Stimulated activated CD8-positive, alpha-beta memory T cell treated with anti-CD3 and anti-CD28 coated beads, Interleukin-15, amount 100 ng/mL, for 4 hours (primary cell): ENCODE data around the gene TBC1D16.

Experiments
- DNase-seq, 2 donors: peaks; one replicate each; pipeline ENCODE4 v3.0.0-alpha.2; 2020; ENCODE audit warnings: low read depth in 2 of 2

TBC1D16 gene

DNA sequence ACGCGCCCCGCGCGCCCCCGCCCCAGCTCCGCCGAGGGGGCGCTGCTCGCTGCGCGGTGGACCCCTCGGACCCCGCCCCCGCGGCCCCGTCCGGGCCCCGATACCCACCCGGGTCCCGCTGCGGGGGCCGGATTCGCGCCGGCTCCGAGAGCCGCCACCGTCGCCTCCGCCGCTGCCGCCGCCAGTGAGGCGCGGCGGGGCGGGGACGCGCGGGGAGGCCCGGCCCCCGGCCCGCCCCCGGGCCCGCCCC is at the start of gene TBC1D16:
Gene TBC1D16 (minus strand): TSS at position 186 of the 250 bp plus-strand sequence. CDS start 22,325 bp downstream, outside the sequence.
- peak in 1 of 2 donors; percentile 29 for DNase-seq

DNA sequence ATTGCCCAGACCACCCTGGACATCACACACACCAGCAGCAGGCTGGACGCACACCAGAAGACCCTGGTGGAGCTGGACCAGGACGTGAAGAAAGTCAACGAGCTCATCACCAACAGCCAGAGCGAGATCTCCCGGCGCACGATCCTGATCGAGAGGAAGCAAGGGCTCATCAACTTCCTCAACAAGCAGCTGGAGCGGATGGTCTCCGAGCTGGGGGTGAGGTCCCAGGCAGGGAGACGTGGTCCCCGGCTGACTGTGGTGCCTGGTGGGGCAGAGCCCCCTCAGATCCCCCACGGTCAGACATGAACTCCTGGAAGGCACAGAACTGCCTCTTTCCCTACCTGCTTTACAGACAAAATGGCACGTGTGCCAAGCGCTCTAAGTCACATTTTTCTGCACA is 49.1 kb upstream of the TBC1D16 start:
- no peak for DNase-seq

DNA sequence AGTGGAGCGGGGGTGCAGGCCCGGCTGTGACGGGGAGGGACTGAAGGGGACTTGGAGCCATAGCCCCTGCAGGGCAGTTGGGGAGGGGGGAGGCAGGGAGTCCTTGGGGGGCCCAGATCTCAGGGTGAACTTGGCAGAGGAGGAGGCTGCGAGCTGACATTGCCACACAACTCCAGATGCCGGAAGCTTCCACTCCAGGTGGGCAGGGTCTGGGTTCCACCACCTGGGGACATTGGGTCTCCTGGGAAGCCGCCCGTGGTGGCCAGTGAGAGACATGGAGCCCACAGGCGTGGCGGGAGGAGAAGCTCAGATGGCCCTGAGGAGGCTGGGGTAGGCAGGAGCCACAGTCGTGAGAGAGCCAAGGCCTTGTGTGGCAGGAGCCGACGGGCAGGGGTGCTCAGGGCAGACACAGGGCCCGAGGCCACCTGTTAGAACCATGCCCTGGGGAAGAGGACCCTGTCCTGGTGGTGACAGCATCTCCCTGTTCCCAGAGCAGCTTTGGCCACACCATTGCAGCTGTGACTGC is 47.5 kb upstream of the TBC1D16 start:
- DNase-seq = no peak

- peak in 1 of 2 donors; percentile 23 for DNase-seq
Observed at GRCh38 chr17:80082403-80083135, 46.9 kb upstream of the TBC1D16 start.

- no peak for DNase-seq
Observed at GRCh38 chr17:80081596-80081995, 45.9 kb upstream of the TBC1D16 start.

DNA sequence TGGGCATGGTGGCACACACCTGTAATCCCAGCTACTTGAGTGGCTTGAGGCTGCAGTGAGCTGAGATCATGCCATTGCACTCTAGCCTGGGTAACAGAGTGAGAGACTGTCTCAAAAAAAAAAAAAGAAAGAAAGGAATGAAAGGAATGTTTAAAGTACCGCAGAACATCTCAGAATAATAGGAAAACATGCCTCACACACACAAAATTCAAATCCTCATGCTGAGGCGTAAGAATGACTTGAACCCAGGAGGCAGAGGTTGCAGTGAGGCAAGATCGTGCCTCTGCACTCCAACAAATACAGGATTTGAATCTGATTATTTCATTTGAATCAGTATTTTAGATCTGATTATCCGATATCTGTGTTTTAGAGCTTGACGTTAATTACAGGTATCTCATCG is 44.4 kb upstream of the TBC1D16 start:
- DNase-seq = no peak

DNA sequence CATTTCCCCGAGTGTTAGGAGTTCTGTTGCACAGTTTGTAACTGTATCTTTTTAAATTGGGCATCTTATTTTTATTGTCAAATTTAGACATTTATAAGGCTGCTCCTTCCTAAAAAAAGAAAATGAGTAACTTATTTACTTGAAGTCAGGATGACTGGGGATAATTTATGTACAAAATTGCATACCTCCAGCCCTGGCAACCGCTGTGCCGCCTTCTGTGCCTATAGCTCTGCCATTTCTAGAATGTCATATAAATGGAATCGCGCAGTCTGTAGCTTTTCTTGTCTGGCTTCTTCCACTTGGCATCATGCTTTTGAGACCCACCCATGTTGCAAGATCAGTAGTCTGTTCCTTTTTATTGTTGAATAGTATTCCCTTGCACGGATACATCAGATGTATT is 36.7 kb upstream of the TBC1D16 start:
- DNase-seq = no peak

DNA sequence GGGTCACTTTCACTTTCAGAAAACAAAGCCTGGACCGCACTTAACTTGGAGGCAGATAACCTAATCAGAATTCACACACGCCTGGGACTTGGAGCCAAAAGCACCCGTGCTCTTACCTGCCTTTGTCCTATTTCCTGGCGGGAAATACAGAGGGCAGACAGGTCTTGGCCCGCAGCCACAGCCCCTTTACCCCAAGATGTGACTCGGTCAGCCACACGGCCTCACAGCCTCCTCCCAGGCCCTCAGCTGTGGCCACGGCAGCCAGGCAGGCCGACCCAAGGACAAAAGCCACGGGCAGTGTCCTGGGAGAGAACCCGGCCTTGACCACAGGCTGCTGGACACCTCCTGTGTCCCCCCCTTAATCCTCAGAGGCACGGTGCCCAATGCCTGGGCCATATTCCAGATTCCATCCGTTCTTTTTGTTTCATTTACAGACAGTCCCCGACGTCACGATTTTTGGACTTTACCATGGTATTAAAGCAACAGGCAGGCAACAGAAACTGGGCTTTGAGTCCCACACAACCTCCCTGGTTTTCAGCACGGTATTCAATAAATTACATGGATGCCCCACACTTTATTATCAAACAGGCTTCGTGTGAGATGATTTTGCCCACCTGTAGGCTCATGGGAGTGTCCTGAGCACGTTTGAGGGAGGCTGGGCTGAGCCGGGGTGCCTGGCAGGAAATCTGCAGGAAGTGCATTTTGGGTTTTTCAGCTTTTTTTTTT is 35.6 kb upstream of the TBC1D16 start:
- no peak for DNase-seq

- no peak for DNase-seq
Observed at GRCh38 chr17:80070375-80071115, 34.9 kb upstream of the TBC1D16 start.

DNA sequence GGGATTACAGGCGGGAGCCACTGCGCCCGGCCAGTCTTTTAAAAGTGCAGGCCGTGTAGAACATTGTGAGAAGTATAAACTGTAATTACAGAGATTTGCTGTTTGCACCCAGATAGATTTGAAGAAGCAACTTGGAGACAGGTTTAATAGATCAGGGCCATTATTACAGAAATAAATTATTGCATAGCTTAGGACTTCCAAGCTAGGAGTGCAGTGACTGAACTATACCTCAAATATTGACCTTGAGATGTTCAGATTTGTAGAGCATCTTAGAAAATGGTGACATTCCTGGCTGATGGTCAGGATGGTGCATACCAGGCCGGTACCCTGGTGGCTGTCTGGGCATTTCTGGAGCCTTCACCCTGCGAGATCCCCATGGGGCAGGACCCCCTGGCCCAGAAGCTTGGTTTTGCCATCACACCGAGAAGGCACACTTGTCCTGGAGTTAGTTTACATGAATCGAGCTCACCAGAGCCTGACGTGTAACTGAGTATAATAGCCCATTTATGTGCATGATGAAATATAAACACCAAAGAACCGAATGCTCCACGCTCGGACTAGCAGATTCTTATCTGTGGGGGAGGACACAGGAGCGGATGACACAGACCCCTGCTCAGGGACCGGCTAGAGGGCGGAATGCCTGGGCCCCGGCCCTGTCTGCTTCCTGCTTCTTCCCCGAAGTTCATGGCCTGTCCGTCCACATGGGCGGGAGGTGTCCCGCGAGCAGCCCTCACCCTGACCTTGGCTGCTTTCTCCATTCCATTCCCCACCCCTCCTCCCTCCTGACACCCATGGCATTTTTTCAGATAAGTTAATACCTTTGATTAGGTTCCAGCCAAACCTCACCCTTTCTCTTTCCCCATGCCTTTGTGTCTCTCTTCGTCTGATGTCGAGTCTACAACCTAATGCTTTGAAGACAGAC is 32.9 kb upstream of the TBC1D16 start:
- no peak for DNase-seq

DNA sequence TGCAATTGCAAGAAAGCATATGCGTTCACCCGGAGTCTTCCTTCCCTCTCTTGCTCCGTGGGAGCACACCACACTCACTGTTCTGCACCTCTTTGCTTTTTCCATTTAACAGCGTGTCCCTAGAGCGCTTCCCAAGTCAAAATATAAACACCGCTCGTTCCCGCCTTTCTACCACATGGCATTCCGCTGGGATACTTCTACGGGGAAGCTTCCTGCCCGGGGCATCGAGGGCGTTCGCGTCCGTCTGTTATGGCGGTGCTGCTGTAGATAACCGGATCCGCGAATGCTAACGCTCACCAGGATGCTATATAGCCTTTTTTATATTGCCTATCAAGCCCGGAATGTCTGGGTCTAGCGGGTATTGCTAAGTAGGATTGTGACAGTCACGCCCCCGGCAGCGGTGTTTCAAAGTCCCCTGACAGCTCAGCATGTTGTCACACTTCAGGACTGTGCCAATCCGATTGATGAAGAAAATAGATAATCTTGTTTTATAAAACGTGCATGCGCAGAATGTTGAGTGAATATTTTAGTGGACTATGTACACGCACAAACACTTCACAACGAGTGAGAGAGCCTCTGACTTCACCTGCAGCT is 31.8 kb upstream of the TBC1D16 start:
- DNase-seq = no peak

DNA sequence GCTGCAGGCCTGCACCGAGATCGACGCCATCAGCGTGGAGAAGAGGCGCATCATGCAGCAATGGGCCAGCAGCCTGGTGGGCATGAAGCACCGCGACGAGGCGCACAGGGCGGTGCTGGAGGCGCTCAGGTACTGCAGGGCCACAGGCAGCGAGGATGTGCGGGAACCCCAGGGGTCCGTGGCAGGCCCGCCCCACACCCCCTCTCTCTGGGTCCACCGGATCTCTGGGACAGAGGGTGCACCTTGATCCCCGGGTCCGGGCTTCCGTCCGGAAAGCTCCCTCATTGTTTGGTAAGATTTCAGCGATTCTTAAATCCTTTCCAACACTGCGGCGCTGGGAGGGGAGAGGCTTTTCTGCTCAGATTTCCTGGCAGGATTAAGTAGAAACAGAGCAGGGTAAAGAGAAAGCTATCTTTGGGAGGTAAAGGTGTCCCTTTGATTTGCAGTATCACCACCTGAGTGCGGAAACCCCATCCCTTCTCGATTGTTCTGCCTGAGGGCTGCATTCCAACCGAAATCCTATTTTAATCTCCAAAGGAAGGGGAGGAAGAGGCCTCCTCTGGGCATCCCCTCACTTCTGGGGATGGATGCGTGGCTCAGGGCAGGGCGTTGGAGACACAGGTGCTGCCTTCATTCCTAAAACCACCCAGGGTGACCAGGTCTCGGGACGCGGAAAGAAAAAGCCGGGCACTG is 30.0 kb upstream of the TBC1D16 start:
- no peak for DNase-seq

DNA sequence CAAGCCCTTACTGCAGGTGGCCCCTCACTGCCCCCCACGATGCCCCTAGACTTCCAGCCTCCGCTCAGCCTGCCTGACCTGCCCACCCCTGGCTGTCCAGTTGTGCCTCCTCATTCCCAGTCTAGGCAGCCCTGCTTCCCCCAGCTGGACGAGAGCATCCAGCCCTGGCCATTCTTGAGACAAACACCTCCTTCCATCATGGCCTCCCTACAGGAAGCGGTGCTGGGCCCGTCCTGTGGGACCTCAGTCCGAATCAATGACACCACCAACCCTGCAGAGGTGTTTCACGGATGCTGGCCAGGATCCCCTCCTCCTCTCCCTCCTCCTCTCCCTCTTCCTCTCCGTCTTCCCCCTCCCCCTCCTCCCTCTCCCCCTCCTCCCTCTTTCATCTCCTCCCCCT is 29.0 kb upstream of the TBC1D16 start:
- DNase-seq = no peak

- DNase-seq = no peak
Observed at GRCh38 chr17:80063830-80064585, 28.3 kb upstream of the TBC1D16 start.

GRCh38 chr17:80061421-80061820 is 25.7 kb upstream of the TBC1D16 start:
- no peak for DNase-seq

- DNase-seq = no peak
Observed at GRCh38 chr17:80060644-80061043, 25.0 kb upstream of the TBC1D16 start.

DNA sequence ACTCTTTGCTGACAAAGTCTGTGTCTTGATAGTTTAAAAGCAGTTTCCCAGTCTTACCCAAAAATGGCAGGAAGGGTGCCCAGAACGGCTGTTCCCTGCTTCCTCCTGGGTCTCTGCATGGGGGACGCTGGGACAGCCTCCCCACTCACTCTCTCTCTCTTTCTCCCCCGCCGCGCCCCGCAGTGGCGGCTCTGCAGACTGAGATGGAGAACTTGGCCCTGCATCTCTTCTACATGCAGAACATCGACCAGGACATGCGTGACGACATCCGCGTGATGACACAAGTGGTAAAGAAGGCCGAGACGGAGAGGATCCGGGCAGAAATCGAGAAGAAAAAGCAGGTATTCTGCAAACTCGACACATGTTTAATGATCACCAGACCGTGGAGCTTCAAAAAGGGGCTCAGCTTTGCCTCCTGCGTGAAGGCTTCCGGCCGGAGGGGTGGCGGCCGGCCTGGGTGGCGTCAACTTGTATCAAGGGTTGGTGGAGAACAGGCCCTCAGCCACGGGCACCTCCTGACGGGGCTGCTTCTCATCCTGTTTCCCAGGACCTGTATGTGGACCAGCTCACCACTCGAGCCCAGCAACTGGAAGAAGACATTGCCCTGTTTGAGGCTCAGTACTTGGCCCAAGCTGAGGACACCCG is 22.8 kb upstream of the TBC1D16 start:
- DNase-seq = no peak

DNA sequence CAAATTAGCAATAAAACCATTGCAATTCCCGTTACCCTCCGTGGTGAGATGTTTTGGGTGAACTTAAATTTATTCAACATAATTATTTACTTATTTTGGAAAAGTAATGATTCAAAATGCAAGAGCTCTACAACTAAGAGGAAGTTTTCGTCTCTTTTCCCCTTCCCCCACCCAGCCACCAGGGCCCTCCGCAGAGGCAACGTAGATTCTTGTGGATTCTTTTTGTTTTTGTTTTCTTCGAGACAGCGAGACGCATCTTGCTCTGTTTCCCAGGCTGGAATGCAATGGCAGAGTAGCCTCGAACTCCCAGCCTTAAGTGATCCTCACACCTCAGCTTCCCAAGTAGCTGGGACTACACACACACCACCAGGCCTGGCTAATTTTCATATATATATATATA is 19.9 kb upstream of the TBC1D16 start:
- DNase-seq = no peak

DNA sequence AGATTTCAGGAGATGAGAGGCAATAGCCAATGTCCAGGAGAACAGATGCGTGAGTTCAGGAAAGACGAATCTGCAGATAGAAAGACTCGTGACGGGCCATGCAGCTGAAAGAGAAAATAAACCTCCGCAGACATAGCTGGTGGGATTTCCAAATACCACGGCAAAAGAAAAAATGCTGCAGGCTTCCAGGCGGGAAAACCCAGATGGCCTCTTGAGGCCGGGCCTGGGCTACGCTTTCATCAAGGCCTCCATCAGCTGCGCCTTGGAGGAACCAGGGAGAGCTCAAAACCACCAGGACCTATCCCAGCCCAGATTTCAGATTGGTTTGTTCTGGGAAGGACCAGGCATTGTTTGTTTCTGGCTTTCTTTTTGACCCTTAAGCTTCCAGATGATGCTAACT is 17.4 kb upstream of the TBC1D16 start:
- DNase-seq = no peak
